HG03196 (cell line): ENCODE measurements around the gene HIVEP3.
"Not testable (repeated sequence)": the region's sequence is repeated elsewhere in the genome, so short reads cannot be mapped to it uniquely, and the experiment has no call there.

Experiments
- ATAC-seq: cut with Tn5 transposase; IDR thresholded peaks from one replicate; pipeline ENCODE4 v1.9.1; 2021; ENCODE audit not compliant: unreplicated experiment

HIVEP3 gene

GRCh38 chr1:41696381-41696780 lies 222.3 kb downstream of the HIVEP3 start:
- no peak for ATAC-seq

GRCh38 chr1:41695118-41695745 lies 223.5 kb downstream of the HIVEP3 start:
- no peak for ATAC-seq

GRCh38 chr1:41691966-41692365 lies 226.8 kb downstream of the HIVEP3 start:
- ATAC-seq, result not testable (repeated sequence)

GRCh38 chr1:41691424-41691823 lies 227.3 kb downstream of the HIVEP3 start:
- ATAC-seq, result no peak

GRCh38 chr1:41690331-41690730 lies 228.4 kb downstream of the HIVEP3 start:
- no peak for ATAC-seq

GRCh38 chr1:41689558-41689981 lies 229.2 kb downstream of the HIVEP3 start:
- ATAC-seq, result no peak

GRCh38 chr1:41689139-41689538 lies 229.6 kb downstream of the HIVEP3 start:
- ATAC-seq, result no peak

- ATAC-seq, result no peak
Observed at GRCh38 chr1:41687007-41687406, 231.7 kb downstream of the HIVEP3 start.

- no peak for ATAC-seq
Observed at GRCh38 chr1:41683681-41684500, 234.8 kb downstream of the HIVEP3 start.

- ATAC-seq, result no peak
Observed at GRCh38 chr1:41682845-41683625, 235.7 kb downstream of the HIVEP3 start.

GRCh38 chr1:41682149-41682548 lies 236.6 kb downstream of the HIVEP3 start:
- ATAC-seq, result no peak

- no peak for ATAC-seq
Observed at GRCh38 chr1:41681331-41682098, 237.2 kb downstream of the HIVEP3 start.

GRCh38 chr1:41679994-41680393 lies 238.7 kb downstream of the HIVEP3 start:
- ATAC-seq, result no peak

GRCh38 chr1:41679531-41679930 lies 239.2 kb downstream of the HIVEP3 start:
- ATAC-seq, result no peak

GRCh38 chr1:41678111-41678878 lies 240.4 kb downstream of the HIVEP3 start:
- ATAC-seq, result no peak

GRCh38 chr1:41677620-41678019 lies 241.1 kb downstream of the HIVEP3 start:
- ATAC-seq, result no peak

GRCh38 chr1:41675401-41675800 lies 243.3 kb downstream of the HIVEP3 start:
- no peak for ATAC-seq

GRCh38 chr1:41674522-41674921 lies 244.2 kb downstream of the HIVEP3 start:
- ATAC-seq, result no peak

GRCh38 chr1:41673806-41674205 lies 244.9 kb downstream of the HIVEP3 start:
- no peak for ATAC-seq

- peak; percentile 55 for ATAC-seq
Observed at GRCh38 chr1:41673378-41673777, 245.3 kb downstream of the HIVEP3 start.
